AG04450 (cell line): ENCODE data around the gene GOLT1A. TPM values are rescaled to one million over a fixed set of nuclear protein-coding genes. Genes with fewer than 3 reads are reported as not detected.

ENCODE experiments used
- CTCF ChIA-PET: fragments of 300-600, 350-600 bp; formaldehyde crosslinking; extraction: SDS; loops from one replicate; lab custom pipeline; 2022; ENCODE audit warnings: antibody characterized with exemption, inconsistent platforms; lab: Charles Lee
- POLR2A ChIA-PET: fragments of 350-600 bp; formaldehyde crosslinking; extraction: SDS; loops from one replicate; lab custom pipeline; 2021; ENCODE audit warnings: antibody characterized with exemption, inconsistent platforms; lab: Yijun Ruan, JAX
- DNase-seq: peaks from one replicate; pipeline ENCODE4 v3.0.0-alpha.2; 2011; ENCODE audit warnings: low read depth, low spot score
- H3K27ac ChIP-seq: one replicate; pipeline ENCODE4 v1.5.1; 2012; ENCODE audit warnings: low read depth, low read length, control low read depth
- H3K27me3 ChIP-seq: one replicate; pipeline ENCODE4 v1.6.0; 2012; ENCODE audit warnings: low read length; ENCODE audit not compliant: control insufficient read depth, insufficient read depth
- H3K4me3 ChIP-seq: 2 replicates; pipeline ENCODE4 v1.5.1; 2011; ENCODE audit warnings: mild to moderate bottlenecking, low read depth, low read length, control low read depth
- H3K9me3 ChIP-seq: 2 replicates; pipeline ENCODE4 v1.5.1; 2012; ENCODE audit warnings: low read length; ENCODE audit not compliant: control insufficient read depth, insufficient read depth
- CTCF ChIP-seq: IDR thresholded peaks from 2 replicates; pipeline ENCODE4 v1.5.1; 2011; ENCODE audit warnings: low read depth, low read length, control low read depth, inconsistent platforms
- polyA plus RNA-seq: library from polyadenylated mRNA; depleted of rRNA; stranded (reverse); fragments of >200 nt; gene quantifications from 2 replicates; pipeline ENCODE4 v1.2.3, GENCODE V29; 2011

GOLT1A gene
- polyA plus RNA-seq, 1 experiment: not detected

DNA sequence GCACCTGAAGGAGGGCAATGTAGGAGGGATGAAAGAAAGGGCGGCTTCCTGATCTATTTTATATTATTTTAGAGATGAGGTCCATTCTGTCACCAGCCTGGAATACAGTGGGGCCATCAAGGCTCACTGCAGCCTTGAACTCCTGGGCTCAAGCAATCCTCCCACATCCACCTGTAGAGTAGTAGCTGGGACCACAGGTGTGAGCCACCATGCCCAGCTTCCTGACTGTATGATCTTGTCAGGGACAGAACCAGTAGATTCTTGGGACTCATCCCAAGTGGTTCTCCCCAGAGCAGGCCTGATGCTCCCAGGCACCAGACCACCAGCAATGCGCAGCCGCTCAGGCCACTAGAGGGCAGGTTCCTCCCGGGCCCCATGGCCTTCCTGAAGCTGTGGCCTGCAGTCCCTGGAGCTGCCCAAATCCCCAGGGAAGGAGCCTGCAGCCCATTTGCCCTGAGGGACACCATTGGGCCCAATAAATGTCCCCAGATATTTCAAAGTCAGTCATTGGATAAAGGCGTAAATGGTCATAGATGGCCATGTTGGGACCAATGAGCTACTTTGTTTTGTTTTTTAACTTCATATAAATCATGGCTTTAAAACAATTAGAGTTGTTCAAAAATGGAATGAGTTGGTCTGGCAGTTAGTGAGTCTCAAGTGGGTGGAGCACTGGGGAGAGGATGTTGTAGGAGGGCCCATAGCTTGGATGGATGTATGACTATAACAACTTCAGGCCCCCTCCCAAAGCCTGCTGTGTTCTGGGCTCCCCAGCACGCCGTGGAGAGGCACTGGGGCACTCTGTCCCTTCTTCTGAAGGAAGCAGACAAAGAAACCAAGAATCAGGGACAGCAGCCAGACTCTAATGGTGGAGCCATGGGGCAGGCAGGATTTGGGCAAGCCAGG is 44.7 kb upstream of the GOLT1A start:
- CTCF ChIA-PET: interaction anchor here (0.6 to 7.1 kb wide), 52 partner anchors 9 to 333 kb away, joined by 3 to 187 read pairs (median 5); partner anchors contain the start of genes GOLT1A and PLEKHA6
- peak; percentile 89 for TF ChIP-seq CTCF
- Histone ChIP-seq H3K4me3 (no peak overlapping the region), H3K9me3 (no peaks in the 10 kb centered on the region), H3K27me3 (no peaks in the 10 kb centered on the region), H3K27ac (no peak overlapping the region)
- POLR2A ChIA-PET: interaction anchor here (0.9 kb wide), 1 partner anchor 38 kb away, joined by 3 read pairs; no protein-coding TSS in a partner anchor
- DNase-seq: peak; percentile 20

GRCh38 chr1:204257446-204257845 is 43.7 kb upstream of the GOLT1A start:
- ChIA-PET POLR2A (no interaction called here), CTCF (interaction anchor here (0.7 to 7.1 kb wide), 21 partner anchors 9 to 141 kb away, joined by 3 to 187 read pairs (median 8); partner anchors contain the start of genes GOLT1A and PLEKHA6)
- DNase-seq: no peak
- Histone ChIP-seq H3K9me3 (no peaks in the 10 kb centered on the region), H3K4me3 (no peak overlapping the region), H3K27me3 (no peaks in the 10 kb centered on the region), H3K27ac (no peak overlapping the region)
- no peak for TF ChIP-seq CTCF

GRCh38 chr1:204256531-204256930 is 42.7 kb upstream of the GOLT1A start:
- CTCF ChIA-PET: interaction anchor here (1.0 to 7.1 kb wide), 5 partner anchors 25 to 142 kb away, joined by 3 to 187 read pairs (median 8); partner anchors contain the start of gene PLEKHA6

GRCh38 chr1:204255966-204256365 is 42.2 kb upstream of the GOLT1A start:
- no peaks in the 10 kb centered on the region for H3K9me3 ChIP-seq
- H3K27me3 ChIP-seq: no peaks in the 10 kb centered on the region
- H3K27ac ChIP-seq: peak overlapping the region; percentile 21
- H3K4me3 ChIP-seq: no peak overlapping the region
- CTCF ChIA-PET: interaction anchor here (1.7 to 7.1 kb wide), 5 partner anchors 42 to 142 kb away, joined by 5 to 187 read pairs (median 13); partner anchors contain the start of genes GOLT1A and PLEKHA6
- POLR2A ChIA-PET: no interaction called here
- no peak for TF ChIP-seq CTCF
- DNase-seq: no peak

More at GRCh38 chr1:204256531-204256930, 42.7 kb upstream of the GOLT1A start:
- Histone ChIP-seq H3K9me3 (no peaks in the 10 kb centered on the region), H3K4me3 (no peak overlapping the region), H3K27me3 (no peaks in the 10 kb centered on the region), H3K27ac (no peak overlapping the region)
- POLR2A ChIA-PET: no interaction called here
- TF ChIP-seq CTCF: no peak
- no peak for DNase-seq
